HL-60 (cell line): ENCODE data around the gene GEN1.

Experiments used
- DNase-seq, 2 experiments: peaks; one replicate each; pipeline ENCODE4 v3.0.0-alpha.2; 2010 to 2020; ENCODE audit warnings: low read depth in 1 of 2, low spot score in 1 of 2
- H3K27ac ChIP-seq: fragments of 250-450 bp; sonication (Bioruptor Pico); replicated peaks from 2 replicates; pipeline ENCODE4 v1.5.1; 2020; ENCODE audit warnings: mild to moderate bottlenecking, moderate library complexity
- H3K27me3 ChIP-seq: fragments of 250-450 bp; sonication (Bioruptor Pico); 2 replicates; pipeline ENCODE4 v1.5.1; 2021; ENCODE audit warnings: mild to moderate bottlenecking, moderate library complexity; ENCODE audit not compliant: insufficient read depth, poor library complexity, severe bottlenecking
- H3K4me3 ChIP-seq: replicated peaks from 2 replicates; pipeline ENCODE4 v1.5.1; 2011; ENCODE audit warnings: mild to moderate bottlenecking, control low read depth, low read length; ENCODE audit not compliant: insufficient read depth
- GABPA ChIP-seq: IDR thresholded peaks from 2 replicates; pipeline ENCODE4 v1.6.1; 2012; ENCODE audit warnings: low read depth
- POLR2AphosphoS5 ChIP-seq: IDR thresholded peaks from 2 replicates; pipeline ENCODE4 v1.6.1; 2012; ENCODE audit warnings: low read depth
- SPI1 ChIP-seq: IDR thresholded peaks from 2 replicates; pipeline ENCODE4 v1.6.1; 2012; ENCODE audit warnings: low read depth, mild to moderate bottlenecking, borderline replicate concordance
- TF ChIP-seq, protein P1 (sequence below): IDR thresholded peaks from one replicate; pipeline ENCODE4 v1.5.1; 2011; ENCODE audit warnings: low read length, control low read depth, inconsistent platforms; ENCODE audit not compliant: insufficient read depth
- TF ChIP-seq, protein P2 (sequence below): IDR thresholded peaks from 2 replicates; pipeline ENCODE4 v1.6.1; 2012; ENCODE audit warnings: low read depth; ENCODE audit not compliant: insufficient replicate concordance

Gene GEN1

DNA sequence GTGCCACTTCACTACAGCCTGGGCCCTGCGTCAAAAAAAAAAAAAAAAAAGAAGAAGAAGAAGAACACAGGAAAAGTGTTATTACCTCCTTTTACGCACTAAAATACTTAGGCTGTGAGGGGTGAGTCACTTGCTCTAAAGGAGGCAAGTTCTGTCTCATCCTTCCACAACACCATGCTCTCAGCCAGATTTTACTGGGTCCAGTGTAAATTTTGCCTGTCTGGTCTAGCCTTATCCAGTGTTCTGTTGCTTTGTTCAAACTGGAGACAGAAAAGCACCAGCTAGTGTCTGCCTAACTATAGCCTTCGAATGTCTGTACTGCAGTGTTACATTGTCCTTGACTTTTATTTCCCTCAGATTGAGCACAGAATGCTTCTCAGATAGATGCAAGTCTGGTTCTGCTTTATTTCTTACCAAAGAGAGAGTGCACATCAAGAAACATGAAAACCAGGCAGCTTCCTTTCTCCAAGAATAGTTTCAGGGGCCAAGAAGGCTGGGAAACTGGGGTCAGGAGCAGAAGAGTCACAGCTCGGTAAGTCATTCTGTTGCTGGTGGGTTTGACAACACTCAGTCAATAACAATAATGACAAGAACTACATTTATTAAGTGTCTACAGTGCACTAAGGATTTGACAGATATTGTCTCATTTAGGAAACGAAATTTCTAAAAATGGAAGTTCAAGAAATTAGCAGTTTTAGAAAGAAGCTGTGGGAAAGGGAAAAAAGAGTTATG lies 59.2 kb downstream of the GEN1 start:
- no peak for DNase-seq
- TF ChIP-seq, protein P1, sequence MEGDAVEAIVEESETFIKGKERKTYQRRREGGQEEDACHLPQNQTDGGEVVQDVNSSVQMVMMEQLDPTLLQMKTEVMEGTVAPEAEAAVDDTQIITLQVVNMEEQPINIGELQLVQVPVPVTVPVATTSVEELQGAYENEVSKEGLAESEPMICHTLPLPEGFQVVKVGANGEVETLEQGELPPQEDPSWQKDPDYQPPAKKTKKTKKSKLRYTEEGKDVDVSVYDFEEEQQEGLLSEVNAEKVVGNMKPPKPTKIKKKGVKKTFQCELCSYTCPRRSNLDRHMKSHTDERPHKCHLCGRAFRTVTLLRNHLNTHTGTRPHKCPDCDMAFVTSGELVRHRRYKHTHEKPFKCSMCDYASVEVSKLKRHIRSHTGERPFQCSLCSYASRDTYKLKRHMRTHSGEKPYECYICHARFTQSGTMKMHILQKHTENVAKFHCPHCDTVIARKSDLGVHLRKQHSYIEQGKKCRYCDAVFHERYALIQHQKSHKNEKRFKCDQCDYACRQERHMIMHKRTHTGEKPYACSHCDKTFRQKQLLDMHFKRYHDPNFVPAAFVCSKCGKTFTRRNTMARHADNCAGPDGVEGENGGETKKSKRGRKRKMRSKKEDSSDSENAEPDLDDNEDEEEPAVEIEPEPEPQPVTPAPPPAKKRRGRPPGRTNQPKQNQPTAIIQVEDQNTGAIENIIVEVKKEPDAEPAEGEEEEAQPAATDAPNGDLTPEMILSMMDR, result no peak
- TF ChIP-seq SPI1 (no peak), POLR2AphosphoS5 (no peak), GABPA (no peak)
- TF ChIP-seq, protein P2, sequence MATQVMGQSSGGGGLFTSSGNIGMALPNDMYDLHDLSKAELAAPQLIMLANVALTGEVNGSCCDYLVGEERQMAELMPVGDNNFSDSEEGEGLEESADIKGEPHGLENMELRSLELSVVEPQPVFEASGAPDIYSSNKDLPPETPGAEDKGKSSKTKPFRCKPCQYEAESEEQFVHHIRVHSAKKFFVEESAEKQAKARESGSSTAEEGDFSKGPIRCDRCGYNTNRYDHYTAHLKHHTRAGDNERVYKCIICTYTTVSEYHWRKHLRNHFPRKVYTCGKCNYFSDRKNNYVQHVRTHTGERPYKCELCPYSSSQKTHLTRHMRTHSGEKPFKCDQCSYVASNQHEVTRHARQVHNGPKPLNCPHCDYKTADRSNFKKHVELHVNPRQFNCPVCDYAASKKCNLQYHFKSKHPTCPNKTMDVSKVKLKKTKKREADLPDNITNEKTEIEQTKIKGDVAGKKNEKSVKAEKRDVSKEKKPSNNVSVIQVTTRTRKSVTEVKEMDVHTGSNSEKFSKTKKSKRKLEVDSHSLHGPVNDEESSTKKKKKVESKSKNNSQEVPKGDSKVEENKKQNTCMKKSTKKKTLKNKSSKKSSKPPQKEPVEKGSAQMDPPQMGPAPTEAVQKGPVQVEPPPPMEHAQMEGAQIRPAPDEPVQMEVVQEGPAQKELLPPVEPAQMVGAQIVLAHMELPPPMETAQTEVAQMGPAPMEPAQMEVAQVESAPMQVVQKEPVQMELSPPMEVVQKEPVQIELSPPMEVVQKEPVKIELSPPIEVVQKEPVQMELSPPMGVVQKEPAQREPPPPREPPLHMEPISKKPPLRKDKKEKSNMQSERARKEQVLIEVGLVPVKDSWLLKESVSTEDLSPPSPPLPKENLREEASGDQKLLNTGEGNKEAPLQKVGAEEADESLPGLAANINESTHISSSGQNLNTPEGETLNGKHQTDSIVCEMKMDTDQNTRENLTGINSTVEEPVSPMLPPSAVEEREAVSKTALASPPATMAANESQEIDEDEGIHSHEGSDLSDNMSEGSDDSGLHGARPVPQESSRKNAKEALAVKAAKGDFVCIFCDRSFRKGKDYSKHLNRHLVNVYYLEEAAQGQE, result no peak
- no peak overlapping the region for H3K4me3 ChIP-seq

DNA sequence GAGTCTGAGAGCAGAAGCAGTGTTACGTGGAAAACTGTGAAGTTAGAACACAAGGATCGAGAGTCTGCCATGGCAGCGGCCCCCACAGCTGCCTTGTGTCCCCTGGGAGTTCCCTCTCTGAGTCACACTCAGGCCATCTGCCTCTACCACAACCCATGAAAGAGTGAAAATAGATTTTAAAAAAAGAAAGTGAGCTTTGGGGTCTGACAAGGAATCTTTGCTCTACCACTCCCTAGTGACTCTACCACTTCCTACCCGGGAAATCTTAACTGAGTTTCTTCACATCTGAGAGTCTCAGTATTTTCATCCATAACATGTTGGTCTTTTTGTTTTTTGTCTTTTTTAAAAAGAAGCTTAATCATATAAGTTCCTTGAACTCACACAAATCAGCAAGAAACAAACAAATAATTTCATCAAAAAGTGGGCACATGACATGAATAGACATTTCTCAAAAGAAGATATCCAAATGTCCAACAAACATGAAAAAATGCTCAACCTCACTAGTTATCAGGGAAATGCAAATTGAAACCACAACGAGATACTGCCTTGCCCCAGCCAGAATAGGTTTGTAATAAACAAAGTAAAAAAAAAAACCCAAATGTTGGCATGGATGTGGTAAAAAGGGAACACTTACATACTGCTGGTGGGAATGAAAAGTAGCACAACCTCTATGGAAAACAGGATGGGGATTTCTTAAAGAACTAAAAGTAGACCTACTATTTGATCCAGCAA lies 60.0 kb downstream of the GEN1 start:
- Histone ChIP-seq H3K27me3 (peaks cover 2% of the 10 kb centered on the region), H3K4me3 (no peak overlapping the region), H3K27ac (no peak overlapping the region)
- no peak for TF ChIP-seq POLR2AphosphoS5
- TF ChIP-seq GABPA, result no peak
- no peak for DNase-seq

More for the DNA sequence above, 59.2 kb downstream of the GEN1 start:
- Histone ChIP-seq H3K27me3 (peaks cover 2% of the 10 kb centered on the region), H3K27ac (no peak overlapping the region)

DNA sequence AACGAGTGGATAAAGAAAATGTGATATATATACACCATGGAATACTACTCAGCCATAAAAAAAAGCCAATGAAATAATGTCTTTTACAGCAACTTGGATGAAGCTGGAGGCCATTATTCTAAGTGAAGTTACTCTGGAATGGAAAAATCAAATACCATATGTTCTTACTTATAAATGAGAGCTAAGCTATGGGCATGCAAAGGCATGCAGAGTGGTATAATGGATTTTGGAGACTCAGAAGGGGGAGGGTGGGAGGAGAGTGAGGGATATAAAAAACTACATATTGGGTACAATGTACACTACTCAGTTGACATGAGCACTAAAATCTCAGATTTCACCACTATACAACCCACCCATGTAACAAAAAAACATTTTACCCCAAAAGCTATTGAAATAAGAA lies 60.7 kb downstream of the GEN1 start:
- Histone ChIP-seq H3K27me3 (peaks cover 2% of the 10 kb centered on the region), H3K4me3 (no peak overlapping the region), H3K27ac (no peak overlapping the region)
- no peak for DNase-seq
- TF ChIP-seq GABPA (no peak), POLR2AphosphoS5 (no peak), SPI1 (no peak)
- TF ChIP-seq, protein P1, result no peak
- TF ChIP-seq, protein P2, result no peak

DNA sequence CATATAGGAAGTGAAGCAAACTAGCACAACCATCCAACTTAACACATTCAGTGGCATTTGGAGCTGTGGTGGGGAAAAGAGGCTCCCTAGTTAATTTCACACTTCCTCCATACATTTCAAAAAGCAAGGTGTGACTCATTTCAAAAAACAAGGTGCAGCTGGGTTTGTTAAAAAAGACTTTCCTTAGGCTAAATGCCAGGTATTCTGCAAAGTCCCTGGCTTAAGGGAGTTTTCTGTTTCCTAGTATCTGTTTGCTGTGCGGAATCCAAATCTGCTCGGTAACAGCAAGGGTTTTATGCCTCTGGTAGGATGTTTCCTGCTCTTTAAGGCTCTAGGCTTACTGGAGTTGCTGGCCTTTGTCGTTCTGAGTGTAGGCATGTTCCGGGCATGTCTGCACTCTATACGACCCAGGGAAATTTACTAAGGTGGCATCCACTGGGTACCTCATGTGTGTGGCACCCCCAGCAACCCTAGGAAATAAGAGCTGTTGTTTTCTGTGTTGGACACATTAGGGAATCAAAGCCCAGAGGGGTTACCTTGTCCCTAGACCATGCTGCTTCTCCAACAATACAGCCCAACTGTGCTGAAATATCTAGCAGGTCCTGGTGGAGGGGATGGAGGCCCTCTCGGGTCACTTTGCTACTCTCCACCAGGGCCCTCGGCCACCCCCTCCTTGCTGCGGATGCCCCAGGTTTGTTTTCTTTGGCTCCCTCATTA lies 61.7 kb downstream of the GEN1 start:
- DNase-seq, result no peak
- Histone ChIP-seq H3K27me3 (peaks cover 2% of the 10 kb centered on the region), H3K4me3 (no peak overlapping the region), H3K27ac (no peak overlapping the region)
- TF ChIP-seq, protein P1, result no peak
- TF ChIP-seq SPI1 (no peak), POLR2AphosphoS5 (no peak), GABPA (no peak)
- TF ChIP-seq, protein P2, result no peak
